Measurements from ENCODE around the gene AZIN2. TPM values are rescaled to one million over a fixed set of nuclear protein-coding genes. Genes with fewer than 3 reads are reported as not detected.
A peak's percentile ranks its signal among the peaks of the same experiment; 100 is the strongest.

AZIN2 gene
- 1 to 10 TPM; 2.5 to 6.1 (median 4.1) TPM for total RNA-seq

DNA sequence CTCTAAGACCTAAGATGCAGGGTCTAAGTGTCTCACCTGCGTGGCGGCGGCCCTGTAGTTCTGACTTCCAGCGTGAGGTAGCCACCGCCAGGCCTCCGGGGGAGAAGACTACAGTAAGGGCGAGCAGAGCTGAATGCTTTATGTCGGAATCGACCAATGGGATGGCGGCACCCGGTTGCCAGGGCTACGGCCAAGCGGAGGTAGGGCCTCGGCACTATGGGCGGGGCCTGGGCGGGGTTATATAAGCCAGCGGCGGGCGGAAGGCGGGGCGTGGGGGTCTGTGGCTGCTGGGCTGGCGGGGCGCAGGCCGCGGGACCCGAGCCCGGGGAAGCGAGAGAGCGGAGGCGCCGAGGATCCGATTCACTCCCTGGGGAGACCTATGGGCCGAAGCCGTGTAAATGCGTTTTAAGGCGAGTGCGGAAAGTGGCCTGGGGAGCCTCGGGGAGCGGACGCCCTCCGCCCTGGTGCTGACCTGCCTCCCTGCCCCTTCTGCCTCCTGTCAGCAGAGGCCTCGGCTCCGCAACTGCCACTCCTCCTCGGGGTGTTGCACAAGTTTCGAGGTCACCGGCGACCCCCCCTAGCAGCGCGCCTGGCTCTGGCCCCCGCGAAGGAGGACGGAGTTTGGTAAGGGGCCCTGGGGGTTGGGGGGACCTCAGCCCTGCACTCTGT lies at the start of gene AZIN2:
AZIN2 (plus strand) TSS at position 269 of the 669 bp plus-strand sequence. CDS start 1,097 bp downstream, outside the sequence.
- WGBS, result no CpG with 5 or more reads among the region's 52 CpGs
- peak within 1 kb of the TSS; percentile 23 to 57 (median 48) for H3K27ac ChIP-seq (replicated peaks in 1 of 4)
- DNase-seq (ENCODE audit: extremely low spot score), result peak; percentile 99
- H3K9me3 ChIP-seq, result no peaks in the 10 kb centered on the region
- TF ChIP-seq, protein P1, sequence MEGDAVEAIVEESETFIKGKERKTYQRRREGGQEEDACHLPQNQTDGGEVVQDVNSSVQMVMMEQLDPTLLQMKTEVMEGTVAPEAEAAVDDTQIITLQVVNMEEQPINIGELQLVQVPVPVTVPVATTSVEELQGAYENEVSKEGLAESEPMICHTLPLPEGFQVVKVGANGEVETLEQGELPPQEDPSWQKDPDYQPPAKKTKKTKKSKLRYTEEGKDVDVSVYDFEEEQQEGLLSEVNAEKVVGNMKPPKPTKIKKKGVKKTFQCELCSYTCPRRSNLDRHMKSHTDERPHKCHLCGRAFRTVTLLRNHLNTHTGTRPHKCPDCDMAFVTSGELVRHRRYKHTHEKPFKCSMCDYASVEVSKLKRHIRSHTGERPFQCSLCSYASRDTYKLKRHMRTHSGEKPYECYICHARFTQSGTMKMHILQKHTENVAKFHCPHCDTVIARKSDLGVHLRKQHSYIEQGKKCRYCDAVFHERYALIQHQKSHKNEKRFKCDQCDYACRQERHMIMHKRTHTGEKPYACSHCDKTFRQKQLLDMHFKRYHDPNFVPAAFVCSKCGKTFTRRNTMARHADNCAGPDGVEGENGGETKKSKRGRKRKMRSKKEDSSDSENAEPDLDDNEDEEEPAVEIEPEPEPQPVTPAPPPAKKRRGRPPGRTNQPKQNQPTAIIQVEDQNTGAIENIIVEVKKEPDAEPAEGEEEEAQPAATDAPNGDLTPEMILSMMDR (IDR thresholded peaks at IDR 0.05), result no peak
- TF ChIP-seq POLR2AphosphoS5 (IDR thresholded peaks at IDR 0.05), result peak; percentile 82 to 83
- TF ChIP-seq EP300 (IDR thresholded peaks at IDR 0.05), result no peak
- peak; percentile 26 for TF ChIP-seq POLR2A (IDR thresholded peaks at IDR 0.05; ENCODE audit: low read depth)
- H3K4me3 ChIP-seq, result peak within 1 kb of the TSS; percentile 70 to 86 (median 76)
- H3K36me3 ChIP-seq, result no peaks in the 10 kb centered on the region
- no peaks in the 10 kb centered on the region for H3K27me3 ChIP-seq
- intact Hi-C loops (cut with DNase I), result loop anchor here (10.0 kb wide), 2 partner anchors 206 to 366 kb away; partner anchors contain the start of gene FNDC5
- peaks cover 14 to 24% (median 22%) of the 10 kb centered on the region in 4 donors for H3K4me1 ChIP-seq

DNA sequence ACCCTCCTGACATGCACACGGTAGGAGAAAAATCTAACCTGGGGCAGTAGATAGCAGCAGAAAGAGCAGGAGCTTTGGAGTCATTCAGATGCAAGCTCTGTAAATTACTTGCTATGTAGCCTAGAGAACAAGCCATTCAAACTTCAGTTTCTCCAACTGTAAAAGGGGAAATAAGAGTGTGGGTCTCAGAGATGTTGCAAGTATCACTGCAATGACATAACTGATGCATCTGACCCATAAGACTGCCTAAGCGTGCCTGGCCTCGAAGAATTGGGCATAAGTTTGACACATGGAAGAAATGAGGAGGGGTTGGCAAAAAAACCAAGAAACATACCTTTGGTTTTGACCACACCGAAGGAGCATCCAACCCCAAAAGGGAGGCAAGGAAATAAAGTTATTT lies 49.4 kb upstream of the AZIN2 start:
- no peaks in the 10 kb centered on the region for H3K9me3 ChIP-seq
- H3K27me3 ChIP-seq, result no peaks in the 10 kb centered on the region
- peaks cover 41 to 70% (median 48%) of the 10 kb centered on the region in 4 donors for H3K4me1 ChIP-seq
- intact Hi-C loops (cut with DNase I), result no loop called here
- 85% methylated on average over 4 of the region's 4 CpGs for WGBS
- no peak overlapping the region for H3K4me3 ChIP-seq
- DNase-seq (ENCODE audit: extremely low spot score), result no peak
- no peak overlapping the region for H3K27ac ChIP-seq (replicated peaks in 1 of 4)
- peaks cover 0 to 32% (median 3%) of the 10 kb centered on the region in 4 donors for H3K36me3 ChIP-seq
- TF ChIP-seq EP300 (IDR thresholded peaks at IDR 0.05), result no peak
- TF ChIP-seq POLR2AphosphoS5 (IDR thresholded peaks at IDR 0.05), result no peak
- TF ChIP-seq, protein P1 (IDR thresholded peaks at IDR 0.05), result no peak
- no peak for TF ChIP-seq POLR2A (IDR thresholded peaks at IDR 0.05; ENCODE audit: low read depth)

DNA sequence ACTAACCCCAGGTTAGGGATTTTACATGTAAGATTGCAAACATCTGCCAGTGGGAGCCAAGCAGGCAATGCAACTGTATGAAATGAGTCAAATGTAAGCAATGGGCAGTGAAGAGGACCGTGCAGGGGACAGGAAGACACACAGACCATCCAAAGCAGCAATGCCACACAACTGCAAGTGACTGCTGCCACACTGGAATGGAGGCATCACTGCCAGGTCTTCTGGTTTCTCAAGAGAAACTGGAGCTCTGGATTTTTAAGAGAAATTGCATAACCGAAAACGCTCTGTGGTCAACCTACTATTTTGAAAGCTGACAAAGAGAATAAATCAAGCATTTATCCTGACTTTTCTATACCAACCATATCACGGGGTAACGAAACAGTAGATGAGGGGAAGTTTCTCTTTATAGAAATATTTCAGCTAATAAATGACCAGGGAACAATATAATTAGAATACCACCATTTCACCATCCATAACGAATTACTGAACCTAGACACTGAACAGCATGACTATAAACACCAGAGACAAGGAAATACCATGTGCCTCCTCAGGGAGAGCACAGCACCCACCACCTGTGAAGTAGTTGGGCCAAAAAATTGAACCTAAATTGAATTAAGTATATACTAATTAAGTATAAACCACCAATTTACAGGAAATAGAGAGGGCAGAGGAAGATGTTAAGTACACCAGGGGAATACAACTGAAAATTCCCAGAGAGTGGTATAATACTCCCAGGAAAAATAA lies 48.7 kb upstream of the AZIN2 start:
- no peaks in the 10 kb centered on the region for H3K27me3 ChIP-seq
- peaks cover 0 to 32% (median 3%) of the 10 kb centered on the region in 4 donors for H3K36me3 ChIP-seq
- H3K9me3 ChIP-seq, result no peaks in the 10 kb centered on the region
- TF ChIP-seq EP300 (IDR thresholded peaks at IDR 0.05) (no peak), POLR2A (IDR thresholded peaks at IDR 0.05; ENCODE audit: low read depth) (no peak), POLR2AphosphoS5 (IDR thresholded peaks at IDR 0.05) (no peak)
- TF ChIP-seq, protein P1 (IDR thresholded peaks at IDR 0.05), result no peak
- H3K4me3 ChIP-seq, result no peak overlapping the region
- H3K27ac ChIP-seq (replicated peaks in 1 of 4), result no peak overlapping the region
- intact Hi-C loops (cut with DNase I), result no loop called here
- peaks cover 44 to 64% (median 48%) of the 10 kb centered on the region in 4 donors for H3K4me1 ChIP-seq
- 69% methylated on average over 6 of the region's 6 CpGs for WGBS
- no peak for DNase-seq (ENCODE audit: extremely low spot score)

DNA sequence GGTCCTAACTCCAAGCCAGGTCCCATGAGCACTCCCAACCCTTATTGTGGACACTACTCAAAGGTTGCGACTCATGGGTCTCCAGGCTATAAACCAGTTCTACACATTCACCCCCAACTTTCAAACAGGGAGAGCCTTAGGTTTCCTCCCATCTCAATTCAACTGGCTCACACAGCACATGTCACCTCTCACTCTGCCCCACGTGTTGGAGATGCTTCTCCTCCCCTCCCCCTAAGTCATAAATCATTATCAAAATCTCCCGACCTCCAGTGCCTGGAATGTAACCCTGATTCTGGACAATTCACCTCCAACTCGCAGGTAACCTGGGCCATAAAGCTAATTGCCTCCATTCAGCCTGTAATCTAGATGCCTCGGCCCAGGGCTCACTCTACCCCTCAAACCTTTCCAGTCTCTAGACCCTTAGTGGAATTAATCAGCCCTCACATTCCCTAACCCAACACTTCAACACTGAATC lies 44.9 kb upstream of the AZIN2 start:
- Histone ChIP-seq H3K4me1 (peaks cover 20 to 53% (median 38%) of the 10 kb centered on the region in 4 donors), H3K4me3 (peak overlapping the region; percentile 84 to 94 (median 93)), H3K9me3 (no peaks in the 10 kb centered on the region), H3K27me3 (no peaks in the 10 kb centered on the region), H3K36me3 (peaks cover 0 to 8% (median 0%) of the 10 kb centered on the region in 4 donors), H3K27ac (replicated peaks in 1 of 4) (peak overlapping the region; percentile 79 to 86 (median 83))
- WGBS, result 17% methylated on average over 5 of the region's 5 CpGs
- no peak for DNase-seq (ENCODE audit: extremely low spot score)
- intact Hi-C loops (cut with DNase I), result no loop called here
- no peak for TF ChIP-seq POLR2A (IDR thresholded peaks at IDR 0.05; ENCODE audit: low read depth)
- TF ChIP-seq EP300 (IDR thresholded peaks at IDR 0.05), result no peak
- TF ChIP-seq, protein P1 (IDR thresholded peaks at IDR 0.05), result no peak
- TF ChIP-seq POLR2AphosphoS5 (IDR thresholded peaks at IDR 0.05), result no peak

All from esophagus muscularis mucosa (tissue), 4 donors.